Measurements from ENCODE around the gene PLCZ1.

The PLCZ1 gene

DNA sequence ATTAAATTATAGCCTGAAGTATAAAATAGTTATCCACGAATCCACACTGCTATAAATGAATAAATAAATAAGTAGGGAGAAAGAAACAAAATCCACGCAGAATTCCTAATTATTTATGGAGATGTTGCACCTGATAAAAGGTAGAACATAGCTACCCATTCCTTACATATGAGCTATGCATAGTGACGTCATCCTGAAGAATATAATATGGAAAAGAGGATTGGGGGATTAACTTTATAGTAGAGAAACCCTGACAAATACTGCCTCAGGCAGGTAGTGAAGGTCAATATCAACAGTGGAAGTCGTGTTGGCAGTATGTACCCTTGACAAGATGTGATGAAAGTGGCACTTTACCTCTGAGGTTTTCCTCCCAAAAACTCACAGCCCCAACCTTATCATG, 82.5 kb downstream of the PLCZ1 start:
- no peak overlapping the region for H3K4me3 ChIP-seq (ENCODE audit: low read length)
- DNase-seq (ENCODE audit: low read depth), result no peak
- TF ChIP-seq, protein P1, sequence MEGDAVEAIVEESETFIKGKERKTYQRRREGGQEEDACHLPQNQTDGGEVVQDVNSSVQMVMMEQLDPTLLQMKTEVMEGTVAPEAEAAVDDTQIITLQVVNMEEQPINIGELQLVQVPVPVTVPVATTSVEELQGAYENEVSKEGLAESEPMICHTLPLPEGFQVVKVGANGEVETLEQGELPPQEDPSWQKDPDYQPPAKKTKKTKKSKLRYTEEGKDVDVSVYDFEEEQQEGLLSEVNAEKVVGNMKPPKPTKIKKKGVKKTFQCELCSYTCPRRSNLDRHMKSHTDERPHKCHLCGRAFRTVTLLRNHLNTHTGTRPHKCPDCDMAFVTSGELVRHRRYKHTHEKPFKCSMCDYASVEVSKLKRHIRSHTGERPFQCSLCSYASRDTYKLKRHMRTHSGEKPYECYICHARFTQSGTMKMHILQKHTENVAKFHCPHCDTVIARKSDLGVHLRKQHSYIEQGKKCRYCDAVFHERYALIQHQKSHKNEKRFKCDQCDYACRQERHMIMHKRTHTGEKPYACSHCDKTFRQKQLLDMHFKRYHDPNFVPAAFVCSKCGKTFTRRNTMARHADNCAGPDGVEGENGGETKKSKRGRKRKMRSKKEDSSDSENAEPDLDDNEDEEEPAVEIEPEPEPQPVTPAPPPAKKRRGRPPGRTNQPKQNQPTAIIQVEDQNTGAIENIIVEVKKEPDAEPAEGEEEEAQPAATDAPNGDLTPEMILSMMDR (IDR thresholded peaks at IDR 0.05; ENCODE audit: insufficient read depth, low read depth, low read length, missing control alignments), result no peak

DNA sequence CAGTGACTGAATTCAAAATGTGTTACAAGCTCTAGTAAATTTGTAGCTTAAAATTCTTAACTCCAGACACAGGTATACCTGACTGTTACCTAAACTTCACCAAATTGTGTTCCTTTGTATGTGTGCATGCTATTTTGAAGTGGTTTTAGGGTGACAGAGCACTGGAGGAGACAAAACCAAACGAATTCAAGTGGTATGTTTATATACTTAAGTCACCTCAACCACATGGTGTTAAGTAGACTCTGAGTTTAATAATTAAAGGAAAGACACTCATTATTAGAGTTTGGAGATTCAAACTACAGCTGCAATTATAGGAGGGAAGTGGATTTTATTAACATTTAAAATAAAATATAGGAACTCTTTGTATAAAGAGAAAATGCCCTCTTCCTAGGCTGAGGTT, 84.3 kb downstream of the PLCZ1 start:
- DNase-seq (ENCODE audit: low read depth), result no peak
- TF ChIP-seq, protein P1 (IDR thresholded peaks at IDR 0.05; ENCODE audit: insufficient read depth, low read depth, low read length, missing control alignments), result no peak
- H3K4me3 ChIP-seq (ENCODE audit: low read length), result no peak overlapping the region

DNA sequence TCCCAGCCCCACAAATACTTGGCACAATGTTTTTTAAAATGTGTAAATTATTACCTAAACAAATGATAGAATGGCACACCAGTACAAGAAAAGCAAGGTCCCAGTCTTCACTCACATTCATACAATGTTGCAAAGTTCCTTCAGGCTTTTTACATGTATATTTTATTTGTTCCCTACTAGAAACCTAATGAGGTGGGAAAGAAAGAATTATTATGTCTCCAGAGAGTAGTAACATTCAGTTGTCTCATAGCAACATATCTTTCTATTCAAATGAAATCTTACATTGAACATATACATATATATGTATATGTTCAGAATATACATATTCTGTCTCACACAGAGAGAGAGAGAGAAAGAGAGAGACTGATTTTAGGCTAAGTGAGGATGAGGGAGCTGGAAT, 85.2 kb downstream of the PLCZ1 start:
- no peak overlapping the region for H3K4me3 ChIP-seq (ENCODE audit: low read length)
- TF ChIP-seq, protein P1 (IDR thresholded peaks at IDR 0.05; ENCODE audit: insufficient read depth, low read depth, low read length, missing control alignments), result no peak
- DNase-seq (ENCODE audit: low read depth), result no peak

DNA sequence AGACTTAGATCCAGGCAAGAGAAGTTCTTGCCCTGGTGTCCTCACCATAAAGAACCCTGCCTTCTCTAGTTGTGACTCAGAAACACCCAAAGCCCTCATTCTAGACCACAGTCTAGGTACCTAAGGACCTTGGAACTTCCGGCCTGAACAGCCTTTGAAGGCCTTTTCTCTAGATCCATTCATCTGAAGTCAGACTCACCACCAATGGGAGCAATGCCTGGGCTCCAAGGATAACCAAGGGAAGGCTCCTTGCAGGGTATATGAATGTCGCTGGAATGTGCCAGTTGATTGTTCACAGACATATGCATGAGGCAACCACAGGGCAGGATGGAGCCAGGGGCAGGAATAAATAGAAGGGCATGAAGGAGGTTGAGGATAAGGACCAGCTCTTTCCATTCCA, 86.3 kb downstream of the PLCZ1 start:
- DNase-seq (ENCODE audit: low read depth), result no peak
- TF ChIP-seq, protein P1 (IDR thresholded peaks at IDR 0.05; ENCODE audit: insufficient read depth, low read depth, low read length, missing control alignments), result no peak
- H3K4me3 ChIP-seq (ENCODE audit: low read length), result no peak overlapping the region

DNA sequence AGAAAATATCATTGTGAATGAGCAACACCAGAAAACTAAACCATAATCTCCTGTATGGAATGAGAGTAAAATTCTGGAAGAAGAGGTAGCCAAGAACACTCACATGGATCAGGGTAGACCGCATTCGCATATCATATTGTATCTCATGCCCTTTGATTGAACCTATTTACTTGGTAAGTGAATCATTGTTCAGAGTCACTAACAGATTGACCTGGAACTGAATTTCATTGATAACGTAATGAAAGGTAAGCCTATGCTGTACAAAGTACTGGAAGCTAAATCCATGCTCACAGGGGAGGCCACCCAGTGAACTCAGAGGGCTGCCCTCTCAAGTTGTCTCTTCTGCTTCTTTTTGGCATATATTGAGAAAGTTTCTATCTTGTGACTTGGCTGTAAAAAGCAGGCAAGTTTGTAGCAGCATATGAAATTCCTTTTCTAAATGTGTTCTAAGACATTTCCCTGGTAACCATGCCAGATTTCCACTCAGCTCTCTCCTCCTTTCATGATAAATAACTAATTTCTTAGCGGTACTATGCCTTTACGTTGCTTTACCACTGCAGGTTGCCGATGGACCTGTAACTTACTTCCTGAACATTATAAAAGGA, 91.4 kb downstream of the PLCZ1 start:
- TF ChIP-seq, protein P1 (IDR thresholded peaks at IDR 0.05; ENCODE audit: insufficient read depth, low read depth, low read length, missing control alignments), result no peak
- no peak for DNase-seq (ENCODE audit: low read depth)
- no peak overlapping the region for H3K4me3 ChIP-seq (ENCODE audit: low read length)

DNA sequence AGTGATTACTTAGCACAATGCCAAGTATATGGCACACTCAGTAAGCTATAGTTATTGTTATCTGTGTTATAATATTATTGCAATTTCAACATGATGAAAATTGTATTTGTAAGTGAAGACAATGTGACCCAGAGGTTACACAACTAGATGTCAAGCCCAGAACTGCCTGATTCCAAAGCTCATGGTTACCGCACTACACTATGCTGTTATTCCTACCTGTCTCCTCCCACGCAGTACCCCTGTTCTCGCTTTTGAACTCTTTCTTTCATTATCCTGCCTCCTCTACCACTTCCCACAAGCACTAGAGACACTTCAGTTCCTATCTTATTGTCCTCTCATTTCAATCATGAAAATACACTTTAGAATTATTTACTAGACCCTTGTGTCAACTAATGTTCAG, 93.2 kb downstream of the PLCZ1 start:
- TF ChIP-seq, protein P1 (IDR thresholded peaks at IDR 0.05; ENCODE audit: insufficient read depth, low read depth, low read length, missing control alignments), result no peak
- H3K4me3 ChIP-seq (ENCODE audit: low read length), result no peak overlapping the region
- DNase-seq (ENCODE audit: low read depth), result no peak

DNA sequence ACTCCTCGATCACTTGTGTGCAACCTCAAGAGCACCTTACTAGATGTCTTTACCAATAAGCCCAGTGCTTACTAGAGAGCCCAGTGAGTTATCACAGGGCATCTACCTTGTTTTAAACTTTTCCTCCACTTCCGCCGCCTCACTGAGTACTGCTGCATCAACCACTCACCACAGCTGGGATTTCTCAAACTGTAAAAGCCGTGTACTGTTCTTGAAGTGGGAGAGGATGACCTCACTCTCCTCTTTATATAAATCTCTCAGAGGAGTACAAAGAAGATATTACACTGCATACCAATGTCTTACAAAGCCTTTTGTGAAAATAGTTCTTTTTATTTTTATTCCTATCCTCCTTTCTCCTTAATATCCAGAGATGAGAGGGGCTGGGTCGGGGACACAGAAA, 94.1 kb downstream of the PLCZ1 start:
- H3K4me3 ChIP-seq (ENCODE audit: low read length), result no peak overlapping the region
- DNase-seq (ENCODE audit: low read depth), result no peak
- TF ChIP-seq, protein P1 (IDR thresholded peaks at IDR 0.05; ENCODE audit: insufficient read depth, low read depth, low read length, missing control alignments), result no peak

Data from epithelial cell of esophagus (primary cell).